GM18858 (cell line): ENCODE results near the gene VPS54.
"Not testable (repeated sequence)": the region's sequence is repeated elsewhere in the genome, so short reads cannot be mapped to it uniquely, and the experiment has no call there.

Source experiments
- ATAC-seq: cut with Tn5 transposase; IDR thresholded peaks from one replicate; pipeline ENCODE4 v1.9.1; 2021; ENCODE audit not compliant: unreplicated experiment

The VPS54 gene

DNA sequence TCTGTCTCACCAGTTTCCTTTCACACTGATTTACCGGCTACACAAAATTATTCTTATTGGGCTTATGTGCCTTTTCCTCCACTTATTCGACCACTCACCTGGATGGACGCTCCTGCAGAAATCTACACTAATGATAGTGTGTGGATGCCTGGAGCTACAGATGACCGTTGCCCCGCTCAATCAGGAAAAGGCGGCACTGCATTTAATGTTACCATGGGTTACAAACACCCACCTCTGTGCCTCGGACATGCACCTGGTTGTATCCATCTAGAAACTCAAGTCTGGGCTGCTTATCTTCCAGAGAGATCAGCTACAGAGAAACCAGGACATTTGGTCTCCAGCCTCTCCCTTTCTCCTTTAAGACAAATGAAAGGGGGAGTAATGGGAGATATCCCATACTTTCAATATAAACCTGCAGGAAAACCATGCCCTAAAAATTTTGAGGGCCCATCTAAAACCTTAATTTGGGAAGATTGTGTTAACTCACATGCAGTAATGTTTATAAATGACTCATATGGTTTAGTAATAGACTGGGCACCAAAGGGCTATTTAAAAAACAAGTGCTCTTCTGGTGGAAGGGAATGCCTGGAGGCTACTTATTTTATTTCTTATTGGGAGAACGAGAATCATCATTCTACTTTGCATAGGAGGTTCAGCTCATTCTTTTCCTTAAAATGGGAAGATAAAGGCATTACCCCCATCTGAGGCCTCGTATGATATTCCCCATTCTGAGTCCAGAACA is 24.7 kb downstream of the VPS54 start:
- ATAC-seq = not testable (repeated sequence)

DNA sequence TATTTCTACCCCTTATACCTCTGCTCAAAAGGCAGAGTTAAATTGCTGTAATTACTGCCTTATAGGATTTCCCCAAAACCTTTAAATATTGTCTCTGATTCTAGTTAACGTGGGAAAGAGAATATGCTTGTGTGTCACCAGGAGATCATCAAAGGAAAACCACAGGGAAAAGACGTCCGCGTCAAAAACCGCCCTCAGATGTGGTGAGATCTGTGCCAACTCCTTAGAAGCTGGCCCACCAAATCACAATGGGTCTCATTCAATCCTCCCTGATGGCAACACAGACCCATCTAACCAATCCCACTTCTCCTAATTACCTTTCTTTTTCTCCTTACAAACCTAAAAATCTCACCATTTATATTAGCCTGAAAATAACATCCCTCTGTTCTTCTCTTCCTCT is 25.4 kb downstream of the VPS54 start:
- no peak for ATAC-seq

DNA sequence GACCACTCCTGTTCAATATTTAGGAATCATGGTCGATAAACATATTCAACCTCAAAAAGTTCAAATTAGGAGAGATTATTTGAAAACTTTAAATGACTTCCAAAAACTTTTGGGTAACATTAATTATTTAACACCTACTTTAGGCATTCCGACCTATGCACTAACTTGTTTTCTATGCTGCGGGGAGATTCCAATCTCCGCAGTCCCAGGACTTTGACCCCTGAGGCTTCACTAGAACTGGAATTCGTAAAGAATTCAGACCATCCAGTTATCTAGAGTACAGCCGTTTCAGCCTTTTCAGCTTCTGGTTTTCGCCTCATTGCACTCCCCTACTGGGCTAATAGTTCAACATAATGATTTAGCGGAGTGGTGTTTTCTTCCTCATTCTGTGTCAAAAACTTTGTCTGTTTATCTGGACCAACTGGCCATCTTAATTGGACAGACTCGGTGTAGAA is 26.1 kb downstream of the VPS54 start:
- not testable (repeated sequence) for ATAC-seq

DNA sequence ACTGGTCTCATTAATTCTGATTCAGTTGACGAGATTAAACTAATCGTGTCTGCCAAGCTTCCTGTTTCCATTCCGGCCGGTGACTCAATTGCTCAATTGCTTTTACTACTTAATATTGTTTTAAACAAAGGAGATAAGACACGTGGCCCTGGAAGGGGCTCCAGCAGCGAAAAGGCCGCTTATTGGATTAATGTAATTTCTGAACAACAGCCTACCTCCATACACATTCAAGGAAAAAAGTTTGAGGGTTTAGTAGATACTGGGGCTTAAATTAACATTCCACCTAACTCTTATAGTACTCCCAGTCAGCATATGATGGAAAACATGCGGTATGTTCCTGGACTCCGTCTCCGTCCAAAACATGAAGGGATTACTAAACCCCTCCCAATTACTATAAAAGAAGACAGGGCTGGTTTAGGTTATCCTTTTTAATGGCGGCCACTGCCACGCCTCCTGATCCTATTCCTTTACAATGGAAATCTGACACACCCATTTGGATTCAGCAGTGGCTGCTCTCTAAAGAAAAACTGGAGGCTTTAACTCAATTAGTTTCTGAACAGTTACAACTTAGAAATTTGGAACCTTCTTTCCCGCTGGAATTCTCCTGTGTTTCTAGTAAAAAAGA is 27.1 kb downstream of the VPS54 start:
- no peak for ATAC-seq

DNA sequence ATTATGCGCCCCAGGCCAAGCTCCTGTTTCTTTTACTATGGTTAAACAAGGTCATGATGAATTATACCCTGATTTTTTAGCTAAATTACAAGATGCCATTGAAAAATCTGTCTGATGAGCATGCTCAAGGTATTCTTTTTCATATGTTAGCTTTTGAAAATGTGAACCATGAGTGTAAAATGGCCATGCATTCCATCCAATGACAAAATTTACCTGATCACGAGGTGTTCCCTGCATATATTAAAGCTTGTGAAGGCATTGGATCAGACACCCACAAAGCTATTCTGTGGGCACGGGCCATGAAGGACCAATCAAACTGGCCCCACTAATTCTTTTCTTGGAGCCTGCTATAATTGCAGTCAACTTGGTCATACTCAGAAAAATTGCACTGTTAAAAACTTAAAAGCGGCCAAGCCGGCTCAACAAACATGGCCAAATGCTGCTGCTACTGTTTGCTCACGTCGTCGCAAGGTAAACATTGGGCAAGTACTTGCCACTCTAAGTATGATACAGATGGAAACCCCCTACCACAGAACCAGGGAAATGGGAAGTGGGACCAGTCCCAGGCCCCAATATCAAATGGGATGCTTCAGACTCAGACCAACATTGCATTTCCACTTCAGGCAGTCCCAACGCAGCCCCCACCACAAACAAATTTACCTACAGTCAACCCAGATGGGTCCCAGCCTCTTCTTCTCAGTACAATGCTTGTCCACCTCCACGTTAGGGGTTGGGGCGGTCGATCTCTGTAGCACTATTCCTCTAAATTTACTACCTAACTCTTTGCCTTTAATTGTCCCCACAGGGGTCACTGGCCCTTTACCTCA is 27.8 kb downstream of the VPS54 start:
- not testable (repeated sequence) for ATAC-seq

DNA sequence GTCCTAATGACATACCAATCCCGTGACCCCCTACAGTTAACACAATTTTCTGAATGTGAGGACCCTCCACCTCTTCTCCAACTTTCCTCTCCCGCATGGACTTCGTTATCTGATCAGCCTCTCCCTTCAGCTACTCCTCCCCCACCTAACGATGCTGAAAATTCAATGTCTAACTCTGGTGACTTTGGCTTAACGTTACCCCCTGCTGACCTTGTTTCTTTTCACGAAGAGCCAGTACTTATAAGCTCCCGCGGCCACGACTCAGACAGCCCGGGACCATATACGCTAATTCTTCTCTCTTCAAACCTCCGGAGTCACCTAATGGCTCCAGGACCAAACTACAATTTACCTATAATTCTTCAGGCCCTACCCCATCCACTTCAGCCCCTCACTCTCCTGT is 29.2 kb downstream of the VPS54 start:
- no peak for ATAC-seq

DNA sequence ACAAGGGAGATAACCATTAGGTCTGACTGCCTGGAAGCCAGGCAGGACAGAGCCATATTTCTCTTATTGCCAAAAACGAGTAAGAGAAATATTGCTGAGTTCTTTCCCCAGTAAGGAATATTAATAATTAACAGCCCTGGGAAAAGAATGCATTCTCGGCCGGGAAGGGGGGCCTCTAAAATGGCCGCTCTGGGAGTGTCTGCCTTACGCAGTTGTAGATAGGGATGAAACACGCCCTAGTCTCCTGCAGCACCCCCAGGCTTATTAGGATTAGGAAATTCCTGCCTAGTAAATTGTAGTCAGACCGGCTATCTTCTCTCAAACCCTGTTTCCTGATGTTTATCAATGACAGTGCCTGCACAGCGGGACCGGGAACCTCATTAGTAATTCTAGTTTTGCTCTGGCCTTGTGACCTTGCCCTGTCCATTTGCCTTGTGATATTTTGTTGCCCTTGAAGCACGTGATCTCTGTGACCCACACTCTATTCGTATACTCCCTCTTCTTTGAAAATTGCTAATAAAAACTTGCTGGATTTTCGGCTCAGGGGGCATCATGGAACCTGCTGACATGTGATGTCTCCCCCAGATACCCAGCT is 30.3 kb downstream of the VPS54 start:
- ATAC-seq = not testable (repeated sequence)

DNA sequence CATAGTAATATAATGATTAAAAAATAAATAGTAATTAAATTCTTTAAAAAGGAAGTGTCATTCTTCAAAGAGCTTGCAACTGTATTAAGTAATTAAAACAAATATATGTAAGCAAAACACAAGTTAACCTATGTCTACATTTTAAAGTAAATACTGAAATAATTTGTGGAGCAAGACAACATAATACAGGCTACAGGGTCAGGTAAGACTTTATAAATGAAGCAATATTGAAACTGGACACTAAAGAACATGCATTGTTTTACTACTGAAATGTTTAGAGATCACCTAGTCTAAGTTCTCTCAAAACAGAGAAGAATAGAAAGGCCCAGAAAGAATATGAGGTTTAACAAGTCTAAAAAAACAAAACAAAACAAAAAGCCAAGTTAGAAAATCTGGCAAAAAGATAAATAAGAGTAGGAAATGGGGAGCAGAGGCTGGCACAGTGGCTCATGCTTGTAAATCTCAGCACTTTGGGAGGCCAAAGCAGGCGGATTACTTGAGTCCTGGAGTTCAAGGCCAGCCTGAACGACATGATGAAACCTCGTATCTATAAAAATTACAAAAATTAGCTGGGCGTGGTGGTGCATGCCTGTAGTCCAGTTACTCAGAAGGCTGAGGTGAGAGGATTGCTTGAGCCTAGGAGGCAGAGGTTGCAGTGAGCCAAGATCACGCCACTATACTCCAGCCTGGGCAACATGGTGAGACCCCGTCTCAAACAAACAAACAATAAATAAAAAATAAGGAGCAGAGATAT is 34.4 kb downstream of the VPS54 start:
- ATAC-seq = no peak

DNA sequence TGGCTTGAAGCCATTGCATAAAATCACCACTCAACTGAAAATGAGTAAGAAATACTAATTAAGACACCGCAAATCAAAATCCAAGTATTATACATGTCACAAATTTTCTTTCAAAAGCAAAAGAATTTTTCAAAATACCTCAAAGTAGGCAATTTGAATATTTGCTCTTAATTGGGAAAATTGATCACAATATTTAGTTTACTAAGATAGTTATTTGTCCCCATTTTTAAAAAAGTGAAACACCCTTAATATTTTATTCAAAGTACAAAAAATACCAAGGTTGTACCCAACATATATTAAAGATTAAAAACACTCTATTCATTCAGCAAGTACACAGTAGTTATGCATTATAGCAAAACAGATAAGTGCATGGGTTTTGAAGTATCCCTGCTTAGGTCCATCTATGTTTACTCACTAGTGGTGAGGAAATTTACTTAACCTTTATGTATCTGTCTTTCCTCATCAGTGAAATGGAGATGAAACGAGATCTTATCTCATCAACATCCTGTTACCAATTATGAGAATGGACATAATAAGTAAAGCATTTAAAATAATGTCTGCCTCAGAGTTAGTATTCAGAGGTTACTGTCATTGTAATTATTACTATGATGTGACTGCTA is 35.1 kb downstream of the VPS54 start:
- no peak for ATAC-seq

DNA sequence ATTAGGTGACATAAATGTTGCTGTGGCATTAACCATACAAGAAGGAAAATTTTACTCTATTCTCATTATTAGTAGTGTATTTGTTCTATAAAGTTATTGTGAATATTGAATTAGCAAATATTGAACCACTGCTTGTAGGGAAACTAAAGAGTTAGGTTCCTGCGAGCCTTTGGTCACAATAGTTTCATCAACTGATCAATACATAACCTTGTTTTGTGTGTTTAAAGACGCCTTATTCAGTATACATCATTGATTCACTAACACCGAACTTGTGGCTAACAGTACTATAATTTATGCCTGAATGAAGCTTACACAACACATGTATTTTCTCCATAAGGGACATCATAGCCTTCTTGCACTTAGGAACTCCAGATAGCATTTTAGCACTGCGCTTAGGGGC is 36.9 kb downstream of the VPS54 start:
- no peak for ATAC-seq

DNA sequence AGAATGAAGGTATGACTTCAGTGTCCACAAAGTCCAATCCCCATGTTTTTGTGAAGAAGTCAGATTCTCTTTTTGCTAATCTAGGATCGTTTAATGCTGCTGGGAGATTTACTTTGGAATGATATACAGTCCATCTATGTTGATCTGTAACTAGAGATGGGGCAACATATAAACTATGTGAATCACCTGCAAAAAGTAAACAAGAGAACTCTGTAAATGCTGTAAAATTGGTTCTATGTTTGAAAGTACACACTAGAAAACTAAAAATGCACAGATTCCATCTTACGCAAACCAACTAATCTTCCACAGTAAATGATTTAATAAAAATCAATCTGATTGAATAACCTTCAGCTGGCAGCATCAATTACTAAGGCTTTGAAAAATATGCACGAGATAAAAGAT is 37.5 kb downstream of the VPS54 start:
- ATAC-seq = no peak

DNA sequence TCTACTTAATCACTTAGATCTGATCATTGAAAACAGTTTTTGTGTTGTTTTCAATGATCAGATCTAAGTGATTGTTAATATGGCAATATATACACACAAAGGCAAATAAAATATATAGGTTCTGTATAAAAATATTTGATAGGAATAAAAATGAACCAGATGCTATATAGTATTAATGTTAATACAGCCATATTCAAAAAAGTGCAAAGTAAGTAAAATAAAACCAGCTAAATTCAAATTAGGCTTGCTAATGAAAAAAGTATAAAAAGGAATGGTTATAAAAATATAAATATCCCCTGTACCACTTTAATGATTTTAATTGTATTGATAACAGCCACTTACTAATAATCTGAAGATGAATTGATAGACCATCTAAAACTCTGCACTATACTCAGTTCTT is 38.4 kb downstream of the VPS54 start:
- no peak for ATAC-seq

DNA sequence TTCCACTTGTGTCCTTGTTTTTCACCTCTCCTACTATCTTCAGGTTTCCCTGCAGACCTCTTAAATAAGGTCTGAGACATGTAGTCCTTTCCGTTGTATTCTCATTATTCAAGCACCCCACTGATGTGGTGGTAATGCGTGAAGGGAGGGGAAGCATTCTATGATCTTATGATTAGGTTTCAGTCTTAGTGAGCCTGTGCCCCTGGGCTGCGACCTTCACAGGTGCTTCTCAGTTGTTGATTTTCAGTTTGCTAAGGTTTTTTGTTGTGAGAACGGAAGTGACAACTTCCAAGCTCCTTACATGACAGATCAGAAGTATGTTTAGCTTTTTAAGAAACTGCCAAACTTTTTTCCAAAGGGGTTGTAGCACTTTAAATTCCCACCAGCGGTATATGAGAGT is 41.3 kb downstream of the VPS54 start:
- ATAC-seq = peak; percentile 96

DNA sequence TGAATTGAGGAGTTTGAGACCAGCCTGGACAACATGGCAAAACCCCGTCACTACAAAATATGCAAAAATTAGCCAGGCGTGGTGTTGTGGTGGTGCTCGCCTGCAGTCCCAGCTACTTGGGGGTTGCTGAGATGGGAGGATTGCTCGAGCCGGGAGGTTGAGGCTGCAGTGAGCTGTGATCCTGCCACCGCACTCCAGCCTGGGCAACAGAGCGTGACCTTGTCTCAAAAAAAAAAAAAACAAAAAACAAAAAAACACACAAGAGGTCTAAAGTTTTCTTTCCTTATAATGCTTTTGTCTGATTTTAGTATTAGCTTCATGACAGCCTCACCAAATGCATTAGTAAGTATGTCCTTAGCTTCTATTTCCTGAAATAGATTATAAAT is 43.1 kb downstream of the VPS54 start:
- ATAC-seq = no peak

DNA sequence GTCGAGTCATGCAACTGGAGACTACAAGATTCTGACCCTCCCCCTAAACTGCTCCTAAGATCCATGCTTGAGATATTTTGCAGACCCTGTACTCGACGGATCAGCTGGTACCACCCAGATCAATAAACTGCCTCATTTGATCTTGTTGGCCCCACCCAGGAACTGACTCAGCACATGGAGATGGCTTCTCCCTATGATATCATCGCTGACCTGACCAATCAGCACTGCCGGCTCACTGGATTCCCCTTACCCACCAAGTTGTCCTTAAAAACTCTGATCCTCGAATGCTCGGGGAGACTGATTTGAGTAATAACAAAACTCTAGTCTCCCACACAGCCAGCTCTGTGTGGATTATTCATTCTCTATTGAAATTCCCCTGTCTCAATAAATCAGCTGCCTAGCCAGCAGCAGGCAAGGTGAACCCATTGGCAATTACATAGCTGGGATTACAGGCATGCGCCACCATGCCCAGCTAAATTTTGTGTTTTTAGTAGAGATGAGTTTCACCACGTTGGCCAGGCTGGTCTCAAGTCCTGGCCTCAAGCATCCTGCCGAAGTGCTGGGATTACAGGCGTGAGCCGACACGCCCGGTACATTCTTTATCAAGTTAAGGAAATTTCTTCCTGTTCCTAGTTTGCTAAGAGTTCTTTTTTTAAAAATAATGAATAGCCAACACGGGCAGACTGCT is 43.6 kb downstream of the VPS54 start:
- no peak for ATAC-seq

DNA sequence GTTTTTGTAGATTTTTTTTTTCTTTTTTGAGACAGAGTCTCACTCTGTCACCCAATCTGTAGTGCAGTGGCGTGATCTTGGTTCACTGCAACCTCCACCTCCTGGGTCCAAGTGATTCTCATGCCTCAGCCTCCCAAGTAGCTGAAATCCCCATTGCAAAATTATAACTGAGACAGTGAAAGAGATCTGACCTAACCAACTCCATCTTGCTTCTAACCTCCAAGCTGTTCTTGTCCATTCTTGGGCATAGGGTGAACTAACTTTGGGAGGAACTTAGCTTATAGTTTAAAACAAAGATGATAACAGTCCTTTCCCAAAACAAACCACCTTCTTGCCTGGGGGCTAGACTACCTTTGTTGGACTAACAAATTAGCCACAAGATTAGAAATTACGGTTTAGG is 44.2 kb downstream of the VPS54 start:
- not testable (repeated sequence) for ATAC-seq

DNA sequence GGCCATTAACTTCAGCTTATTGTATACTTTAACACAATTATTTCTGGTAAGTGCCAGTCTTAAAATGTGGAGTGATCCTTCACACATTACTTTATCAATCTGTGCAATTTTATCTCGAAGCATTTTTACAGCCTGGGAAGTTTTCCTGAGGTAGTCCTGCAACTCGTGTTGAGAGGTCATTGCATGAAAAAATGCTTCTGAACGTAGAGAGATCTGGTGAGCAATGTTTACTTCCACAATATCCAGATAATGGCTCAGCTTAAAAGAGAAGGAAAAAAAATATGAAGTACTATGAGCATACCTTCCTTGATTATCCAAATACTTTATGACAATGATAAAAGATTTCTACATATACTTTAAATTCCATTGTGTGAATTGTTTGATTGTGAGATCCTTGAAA is 57.0 kb downstream of the VPS54 start:
- ATAC-seq = no peak

DNA sequence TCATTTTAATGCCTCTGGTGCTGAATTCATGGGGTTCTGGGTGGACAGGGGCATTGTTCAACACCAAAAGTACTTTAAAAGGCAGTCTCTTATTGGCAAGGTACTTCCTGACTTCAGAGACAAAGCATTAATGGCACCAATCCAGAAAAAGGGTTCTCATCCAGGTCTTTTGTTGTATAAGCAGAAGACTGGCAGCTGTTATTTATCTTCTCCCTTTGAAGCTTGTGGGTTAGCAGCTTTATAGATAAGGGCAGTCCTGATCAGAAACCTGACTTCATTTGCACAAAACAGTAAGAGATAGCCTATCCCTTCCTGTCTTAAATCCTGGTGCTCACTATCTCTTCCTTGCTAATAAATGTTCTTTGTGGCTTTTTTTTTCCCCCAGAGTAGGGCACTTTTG is 68.8 kb downstream of the VPS54 start:
- ATAC-seq = no peak

DNA sequence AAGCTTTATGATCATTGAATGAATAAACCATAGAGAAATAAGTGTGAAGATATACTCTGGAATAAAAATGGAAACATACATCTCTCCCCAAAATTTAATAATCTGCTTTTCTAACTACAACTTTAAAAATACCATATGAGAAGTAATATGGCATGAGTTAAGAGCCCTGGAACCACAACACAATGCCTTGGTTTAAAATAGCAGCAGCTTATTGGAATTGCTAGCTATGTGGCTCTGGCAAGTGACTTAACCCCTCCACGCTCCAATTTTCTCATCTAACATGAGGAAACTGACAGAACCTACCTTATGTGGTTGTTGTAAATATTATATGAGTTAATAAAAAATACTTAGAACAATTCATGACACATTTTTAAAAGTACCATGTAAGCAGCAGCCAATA is 76.4 kb downstream of the VPS54 start:
- ATAC-seq = no peak

DNA sequence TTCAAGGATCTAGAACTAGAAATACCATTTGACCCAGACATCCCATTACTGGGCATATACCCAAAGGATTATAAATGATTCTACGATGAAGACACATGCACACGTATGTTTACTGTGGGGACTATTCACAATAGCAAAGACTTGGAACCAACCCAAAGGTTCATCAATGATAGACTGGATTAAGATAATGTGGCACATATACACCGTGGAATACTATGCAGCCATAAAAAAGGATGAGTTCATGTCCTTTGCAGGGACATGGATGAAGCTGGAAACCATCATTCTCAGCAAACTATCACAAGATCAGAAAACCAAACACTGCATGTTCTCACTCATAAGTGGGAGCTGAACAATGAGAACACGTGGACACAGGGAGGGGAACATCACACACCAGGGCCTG is 87.1 kb downstream of the VPS54 start:
- ATAC-seq = not testable (repeated sequence)
